ENCODE measurements around the gene EPHA6. TPM values are rescaled to one million over a fixed set of nuclear protein-coding genes. Genes with fewer than 3 reads are reported as not detected.
A peak's percentile ranks its signal among the peaks of the same experiment; 100 is the strongest.

Gene EPHA6
- polyA plus RNA-seq, 2 of the 4 experiments (the other 2 are of a cell fraction) = 0.08 TPM

- no peaks in the 10 kb centered on the region for H3K9me3 ChIP-seq
- no peak overlapping the region for H3K4me3 ChIP-seq
- H3K4me1 ChIP-seq = no peaks in the 10 kb centered on the region
- ChIA-PET CTCF (no interaction called here), POLR2A (no interaction called here)
- H3K4me2 ChIP-seq = no peak overlapping the region
- no peak overlapping the region for H3K27ac ChIP-seq
- DNase-seq (ENCODE audit: low read depth in 1 of 2, low spot score in 1 of 2) (no peak), ATAC-seq (no peak), FAIRE-seq (no peak)
- TF ChIP-seq EHF (CRISPR knock-in tag; IDR thresholded peaks at IDR 0.05) (no peak), SMC3 (IDR thresholded peaks at IDR 0.05) (no peak)
- WGBS (ENCODE audit: missing lambda C conversion rate) = 1% methylated on average over 3 of the region's 3 CpGs
These were observed 524.0 kb downstream of the EPHA6 start for GRCh38 chr3:97338375-97338774.

GRCh38 chr3:97340940-97341339 lies 526.5 kb downstream of the EPHA6 start:
- CTCF ChIA-PET = interaction anchor here (0.6 kb wide), 1 partner anchor 10 kb away, joined by 3 read pairs; no protein-coding TSS in a partner anchor
- 3% methylated on average over 2 of the region's 2 CpGs for WGBS (ENCODE audit: missing lambda C conversion rate)
- Histone ChIP-seq H3K9me3 (no peaks in the 10 kb centered on the region), H3K4me1 (no peaks in the 10 kb centered on the region), H3K4me3 (no peak overlapping the region), H3K27ac (no peak overlapping the region), H3K4me2 (no peak overlapping the region)
- POLR2A ChIA-PET = no interaction called here
- FAIRE-seq = no peak
- TF ChIP-seq RFX5 (IDR thresholded peaks at IDR 0.05) = no peak
- TF ChIP-seq EP300 (IDR thresholded peaks at IDR 0.05) = no peak
- no peak for TF ChIP-seq JUNB (IDR thresholded peaks at IDR 0.05)
- no peak for TF ChIP-seq NR3C1 (IDR thresholded peaks at IDR 0.05)
- no peak for TF ChIP-seq NFE2L2 (conservative IDR thresholded peaks at IDR 0.05; ENCODE audit: low read length)
- TF ChIP-seq SREBF2 (IDR thresholded peaks at IDR 0.05) = no peak
- TF ChIP-seq CBX2 (IDR thresholded peaks at IDR 0.05; ENCODE audit: borderline replicate concordance, low read depth) = no peak
- TF ChIP-seq HEYL (CRISPR knock-in tag; IDR thresholded peaks at IDR 0.05) = no peak
- TF ChIP-seq ZFP36 (IDR thresholded peaks at IDR 0.05; ENCODE audit: borderline replicate concordance, partially characterized antibody) = no peak
- no peak for TF ChIP-seq CHD4 (IDR thresholded peaks at IDR 0.05; ENCODE audit: borderline replicate concordance)
- no peak for TF ChIP-seq HMGXB4 (CRISPR knock-in tag; IDR thresholded peaks at IDR 0.05; ENCODE audit: borderline replicate concordance)
- TF ChIP-seq POLR2A (IDR thresholded peaks at IDR 0.05; ENCODE audit: low read length) = no peak
- no peak for TF ChIP-seq HOXB13 (CRISPR knock-in tag; IDR thresholded peaks at IDR 0.05; ENCODE audit: low read depth)
- TF ChIP-seq REST (IDR thresholded peaks at IDR 0.05) = no peak
- TF ChIP-seq HOXB5 (CRISPR knock-in tag; IDR thresholded peaks at IDR 0.05) = no peak
- no peak for TF ChIP-seq ESRRA (IDR thresholded peaks at IDR 0.05; ENCODE audit: borderline replicate concordance, low read length)
- TF ChIP-seq JUN (IDR thresholded peaks at IDR 0.05) = no peak
- TF ChIP-seq MAFK (IDR thresholded peaks at IDR 0.05; ENCODE audit: partially characterized antibody) = no peak
- no peak for TF ChIP-seq FOSB (CRISPR knock-in tag; IDR thresholded peaks at IDR 0.05)
- no peak for ATAC-seq
- DNase-seq (ENCODE audit: low read depth in 1 of 2, low spot score in 1 of 2) = no peak

GRCh38 chr3:97347780-97348179 lies 533.4 kb downstream of the EPHA6 start:
- no peak for FAIRE-seq
- ChIA-PET CTCF (no interaction called here), POLR2A (no interaction called here)
- H3K9me3 ChIP-seq = no peaks in the 10 kb centered on the region
- H3K4me1 ChIP-seq = no peaks in the 10 kb centered on the region
- TF ChIP-seq MAFK (IDR thresholded peaks at IDR 0.05; ENCODE audit: partially characterized antibody) (peak; percentile 73), GATA3 (IDR thresholded peaks at IDR 0.05; ENCODE audit: borderline replicate concordance) (no peak), JUN (IDR thresholded peaks at IDR 0.05) (no peak)
- WGBS (ENCODE audit: missing lambda C conversion rate) = 0% methylated on average over 1 of the region's 1 CpG
- H3K27ac ChIP-seq = no peak overlapping the region
- no peak overlapping the region for H3K4me3 ChIP-seq
- no peak overlapping the region for H3K4me2 ChIP-seq
- ATAC-seq = no peak
- no peak for DNase-seq (ENCODE audit: low read depth in 1 of 2, low spot score in 1 of 2)

All from A549 (cell line).